GM23248 (cell line): ENCODE data around the gene TMED8. TPM values are rescaled to one million over a fixed set of nuclear protein-coding genes. Genes with fewer than 3 reads are reported as not detected.

Experiments used
- DNase-seq: peaks from one replicate; pipeline ENCODE4 v3.0.0-alpha.2; 2015
- H2AFZ ChIP-seq: fragments of 200-600 bp; sonication (generic); 2 replicates; pipeline ENCODE4 v1.6.1; 2016; ENCODE audit warnings: antibody characterized with exemption
- H3F3A ChIP-seq: fragments of 200-600 bp; sonication (generic); 2 replicates; pipeline ENCODE4 v1.6.1; 2016; ENCODE audit warnings: mild to moderate bottlenecking, antibody characterized with exemption, mixed run types; ENCODE audit not compliant: insufficient read depth
- H3K27ac ChIP-seq: fragments of 200-600 bp; sonication (generic); 2 replicates; pipeline ENCODE4 v1.5.1; 2016; ENCODE audit warnings: mild to moderate bottlenecking
- H3K27me3 ChIP-seq: fragments of 200-600 bp; sonication (generic); replicated peaks from 2 replicates; pipeline ENCODE4 v1.6.1; 2016; ENCODE audit warnings: mild to moderate bottlenecking; ENCODE audit not compliant: insufficient read depth
- H3K36me3 ChIP-seq: fragments of 200-600 bp; sonication (generic); 2 replicates; pipeline ENCODE4 v1.6.1; 2016; ENCODE audit warnings: low read depth, mild to moderate bottlenecking
- H3K4me1 ChIP-seq: fragments of 200-600 bp; sonication (generic); 2 replicates; pipeline ENCODE4 v1.6.1; 2016; ENCODE audit warnings: mild to moderate bottlenecking; ENCODE audit not compliant: insufficient read depth
- H3K4me2 ChIP-seq: fragments of 200-600 bp; sonication (generic); one replicate; pipeline ENCODE4 v1.6.1; 2016; ENCODE audit warnings: mild to moderate bottlenecking; ENCODE audit not compliant: unreplicated experiment
- H3K4me3 ChIP-seq: fragments of 200-600 bp; sonication (generic); 2 replicates; pipeline ENCODE4 v1.5.1; 2016; ENCODE audit warnings: mild to moderate bottlenecking
- H3K79me2 ChIP-seq: fragments of 200-600 bp; sonication (generic); 2 replicates; pipeline ENCODE4 v1.6.1; 2016; ENCODE audit warnings: mild to moderate bottlenecking; ENCODE audit not compliant: insufficient read depth
- H3K9ac ChIP-seq: fragments of 200-600 bp; sonication (generic); 2 replicates; pipeline ENCODE4 v1.6.1; 2016; ENCODE audit warnings: mild to moderate bottlenecking
- H3K9me2 ChIP-seq: fragments of 200-600 bp; sonication (generic); 2 replicates; pipeline ENCODE4 v1.6.1; 2016; ENCODE audit warnings: mixed run types, mild to moderate bottlenecking, moderate library complexity; ENCODE audit not compliant: insufficient read depth
- H3K9me3 ChIP-seq: fragments of 200-600 bp; sonication (generic); one replicate; pipeline ENCODE4 v1.6.1; 2017; ENCODE audit warnings: low read depth
- H4K20me1 ChIP-seq: fragments of 200-600 bp; sonication (generic); 2 replicates; pipeline ENCODE4 v1.6.0; 2016; ENCODE audit not compliant: insufficient read depth
- EZH2 ChIP-seq: fragments of 200-600 bp; sonication (generic); IDR thresholded peaks from 2 replicates; pipeline ENCODE4 v1.6.1; 2018; ENCODE audit warnings: antibody characterized with exemption, mild to moderate bottlenecking; ENCODE audit not compliant: insufficient read depth, poor library complexity, severe bottlenecking
- EZH2phosphoT487 ChIP-seq: fragments of 200-600 bp; sonication (generic); IDR thresholded peaks from 2 replicates; pipeline ENCODE4 v1.6.1; 2018; ENCODE audit warnings: antibody characterized with exemption, moderate library complexity, mild to moderate bottlenecking, low read depth; ENCODE audit not compliant: insufficient read depth
- WGBS, 2 experiments: methylation state at CpG; one replicate each; pipeline ENCODE4 v1.1.6; 2015 to 2017; ENCODE audit warnings: low lambda C conversion rate in 2 of 2, low coverage in 1 of 2; ENCODE audit errors: missing lambda C conversion rate in 2 of 2; 5-methylcytosine and 5-hydroxymethylcytosine counted together
- in situ Hi-C: fragments of 300-500 bp; cut with MboI; formaldehyde crosslinking; loops from 2 replicates; pipeline ENCODE4 v1.15.0; 2020
- polyA plus RNA-seq: library from polyadenylated mRNA; unstranded; fragments of >200 nt; fragmentation: Nextera tagmentation; extraction: Ambion mirVana; gene quantifications from 2 replicates; pipeline ENCODE4 v1.2.1, GENCODE V29; 2016
- total RNA-seq: library from RNA; depleted of rRNA; stranded (reverse); fragments of >200 nt; shearing (Covaris generic); gene quantifications from 2 replicates; pipeline ENCODE4 v1.2.3, GENCODE V29; 2014

Gene TMED8
- total and polyA plus RNA-seq, 2 experiments from 2014 or later = 3.2 to 7.5 TPM

DNA sequence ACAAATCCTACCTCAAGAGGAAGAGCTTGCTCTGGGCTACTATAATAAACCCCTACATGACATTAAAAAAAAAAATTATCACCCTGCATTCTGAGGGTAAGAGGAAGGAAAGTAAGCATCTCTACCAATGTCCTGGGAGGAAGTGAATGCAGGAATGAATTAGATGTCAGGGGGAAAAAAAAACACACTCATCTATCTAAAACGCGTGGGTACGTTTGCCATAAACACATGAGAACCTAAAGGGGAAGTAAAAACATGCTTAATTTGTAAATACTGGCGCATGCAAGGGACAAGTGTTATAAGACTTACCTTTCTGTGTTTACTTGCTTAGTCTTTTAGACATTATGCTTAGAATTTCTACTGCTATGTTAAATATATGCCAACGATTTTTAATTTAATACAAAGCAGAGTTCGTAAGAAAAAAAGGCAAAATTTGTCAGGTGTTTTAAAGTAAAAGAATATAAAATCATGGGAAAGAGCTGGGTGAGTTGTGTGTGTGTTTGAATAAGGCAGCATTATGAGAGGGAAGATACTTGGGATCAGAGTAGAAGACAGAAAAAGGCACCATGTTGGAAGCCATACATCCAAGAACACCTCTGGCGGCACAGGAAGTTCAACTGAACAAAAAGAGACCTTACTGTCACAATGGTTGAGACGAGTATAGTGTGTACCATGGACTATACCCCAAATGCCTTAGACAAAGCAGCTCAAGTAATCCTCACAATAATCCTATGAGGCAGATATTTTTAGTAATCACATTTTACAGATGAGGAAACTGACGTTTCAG lies 1.5 kb downstream of the TMED8 start:
- Histone ChIP-seq H4K20me1 (no peaks in the 10 kb centered on the region), H3K36me3 (no peaks in the 10 kb centered on the region), H3K27ac (no peak overlapping the region), H3K27me3 (no peaks in the 10 kb centered on the region), H3K4me3 (peak overlapping the region; percentile 91), H2AFZ (peak overlapping the region; percentile 100; the same call in 1 of the 2 replicates), H3K79me2 (peaks cover 24% of the 10 kb centered on the region), H3K9ac (no peak overlapping the region), H3K9me2 (no peaks in the 10 kb centered on the region), H3F3A (peaks cover 18% of the 10 kb centered on the region; the same call in 1 of the 2 replicates), H3K9me3 (no peaks in the 10 kb centered on the region), H3K4me1 (peaks cover 9% of the 10 kb centered on the region; the same call in 1 of the 2 replicates), H3K4me2 (no peak overlapping the region)
- WGBS, 2 experiments = 88 to 91% methylated on average over 9 of the region's 9 CpGs
- in situ Hi-C loops = no loop called here
- DNase-seq = no peak
- TF ChIP-seq EZH2phosphoT487 (no peak), EZH2 (no peak)

DNA sequence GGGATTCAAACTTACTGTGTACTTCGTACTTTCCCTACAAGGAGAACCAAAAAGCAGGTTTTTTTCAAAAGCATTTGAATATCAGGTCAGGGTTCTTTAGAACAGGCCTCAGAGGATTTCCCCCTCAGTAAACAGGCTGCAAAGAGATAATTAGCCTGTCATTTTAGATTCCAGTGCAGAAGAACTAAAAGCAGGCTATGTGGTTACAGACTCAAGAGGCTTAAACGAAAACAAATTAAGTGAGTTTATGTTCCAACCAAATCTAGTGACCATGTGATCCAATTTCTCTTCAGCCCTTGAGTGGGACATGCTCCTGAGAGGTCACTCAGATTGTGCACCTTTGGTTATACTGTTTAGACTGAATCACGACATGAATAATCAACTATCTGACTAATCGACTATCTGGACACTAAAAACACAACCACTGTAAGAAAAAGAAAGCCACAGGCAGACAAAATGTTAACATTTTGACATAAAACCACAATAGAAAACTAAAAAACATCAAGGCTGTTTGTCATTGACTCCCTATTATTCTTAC lies 4.5 kb downstream of the TMED8 start:
- no peak overlapping the region for H3K4me2 ChIP-seq
- no peaks in the 10 kb centered on the region for H4K20me1 ChIP-seq
- peaks cover 5% of the 10 kb centered on the region; the same call in 1 of the 2 replicates for H3K4me1 ChIP-seq
- H3K36me3 ChIP-seq = no peaks in the 10 kb centered on the region
- in situ Hi-C loops = no loop called here
- H3K79me2 ChIP-seq = peaks cover 24% of the 10 kb centered on the region
- H3K9me2 ChIP-seq = no peaks in the 10 kb centered on the region
- WGBS, 2 experiments = 34% methylated on average over 4 of the region's 4 CpGs
- TF ChIP-seq EZH2 (no peak), EZH2phosphoT487 (no peak)
- no peak overlapping the region for H3K4me3 ChIP-seq
- H3F3A ChIP-seq = peaks cover 13% of the 10 kb centered on the region; the same call in 1 of the 2 replicates
- no peak overlapping the region for H2AFZ ChIP-seq
- H3K27ac ChIP-seq = no peak overlapping the region
- no peaks in the 10 kb centered on the region for H3K9me3 ChIP-seq
- no peaks in the 10 kb centered on the region for H3K27me3 ChIP-seq
- no peak overlapping the region for H3K9ac ChIP-seq
- DNase-seq = peak; percentile 46

DNA sequence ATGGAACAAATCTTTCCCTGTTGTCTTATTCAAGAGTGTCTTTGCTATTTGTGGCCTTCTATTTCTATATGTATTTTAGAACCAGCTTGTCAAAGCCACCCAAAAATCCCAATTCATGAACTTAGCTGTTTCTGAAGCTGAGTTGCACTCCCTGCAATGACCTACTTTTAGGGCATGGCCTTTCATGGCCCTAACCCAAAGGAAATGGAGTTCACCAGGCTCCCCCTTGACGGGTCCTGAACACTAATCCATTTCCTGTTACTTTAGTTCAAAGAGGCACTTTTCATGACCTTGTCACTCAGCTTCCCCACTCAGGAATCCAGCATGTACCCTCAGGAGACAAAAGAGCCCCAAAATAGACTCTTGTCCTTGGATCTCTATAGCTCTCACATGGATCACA lies 7.6 kb downstream of the TMED8 start:
- H3K4me1 ChIP-seq = 0 out of 2 replicates have a peak, but pooled peaks cover 4% of the 10 kb centered on the region
- H3K9me2 ChIP-seq = no peaks in the 10 kb centered on the region
- 59 to 83% methylated on average over 1 of the region's 1 CpG for WGBS, 2 experiments
- no peak overlapping the region for H3K27ac ChIP-seq
- in situ Hi-C loops = no loop called here
- no peak for TF ChIP-seq EZH2
- no peak for TF ChIP-seq EZH2phosphoT487
- no peaks in the 10 kb centered on the region for H3K9me3 ChIP-seq
- H3K9ac ChIP-seq = no peak overlapping the region
- no peaks in the 10 kb centered on the region for H3K27me3 ChIP-seq
- DNase-seq = no peak
- no peak overlapping the region for H2AFZ ChIP-seq
- peaks cover 2% of the 10 kb centered on the region for H3K79me2 ChIP-seq
- H4K20me1 ChIP-seq = no peaks in the 10 kb centered on the region
- no peak overlapping the region for H3K4me2 ChIP-seq
- no peaks in the 10 kb centered on the region for H3K36me3 ChIP-seq
- H3F3A ChIP-seq = peaks cover 12% of the 10 kb centered on the region; the same call in 1 of the 2 replicates
- H3K4me3 ChIP-seq = no peak overlapping the region

DNA sequence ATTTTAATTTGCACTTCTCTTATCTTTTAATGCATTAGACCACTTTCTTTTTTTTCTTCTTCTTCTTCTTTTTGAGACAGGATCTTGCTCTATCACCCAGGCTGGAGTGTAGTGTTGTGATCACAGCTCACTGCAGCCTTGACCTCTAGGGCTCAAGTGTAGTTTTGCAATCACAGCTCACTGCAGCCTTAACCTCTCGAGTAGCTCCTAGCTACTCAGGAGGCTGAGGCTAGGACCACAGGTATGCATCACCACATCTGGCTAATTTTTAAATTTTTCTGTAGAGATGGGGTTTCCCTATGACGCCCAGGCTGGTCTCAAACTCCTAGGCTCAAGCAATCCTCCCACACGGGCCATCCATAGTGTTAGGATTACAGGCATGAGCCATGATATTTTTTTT lies 12.7 kb downstream of the TMED8 start:
- Histone ChIP-seq H3K9ac (no peak overlapping the region), H3K27ac (no peak overlapping the region), H3K27me3 (no peaks in the 10 kb centered on the region), H3K36me3 (no peaks in the 10 kb centered on the region), H2AFZ (no peak overlapping the region), H3K4me1 (no peaks in the 10 kb centered on the region), H4K20me1 (no peaks in the 10 kb centered on the region), H3K9me2 (no peaks in the 10 kb centered on the region), H3K4me3 (no peak overlapping the region), H3K79me2 (peaks cover 21% of the 10 kb centered on the region; the same call in 1 of the 2 replicates), H3K4me2 (no peak overlapping the region), H3K9me3 (no peaks in the 10 kb centered on the region), H3F3A (no peaks in the 10 kb centered on the region)
- WGBS, 2 experiments = 91 to 97% methylated on average over 3 of the region's 3 CpGs
- no peak for TF ChIP-seq EZH2
- TF ChIP-seq EZH2phosphoT487 = no peak
- in situ Hi-C loops = no loop called here
- DNase-seq = no peak
